OCI-LY7 (cell line): ENCODE measurements around the gene GZF1.

Source experiments
- EZH2phosphoT487 ChIP-seq: fragments of 200-600 bp; sonication (generic); IDR thresholded peaks from 2 replicates; pipeline ENCODE4 v1.6.1; 2018; ENCODE audit warnings: low read depth, borderline replicate concordance, mild to moderate bottlenecking, mixed run types, antibody characterized with exemption, low read length, moderate library complexity, mixed read lengths
- TF ChIP-seq, protein P1 (sequence below): fragments of 200-600 bp; sonication (generic); conservative IDR thresholded peaks from 2 replicates; pipeline ENCODE4 v1.5.1; 2014; ENCODE audit warnings: mild to moderate bottlenecking, antibody characterized with exemption, low read length, moderate library complexity, mixed read lengths

DNA sequence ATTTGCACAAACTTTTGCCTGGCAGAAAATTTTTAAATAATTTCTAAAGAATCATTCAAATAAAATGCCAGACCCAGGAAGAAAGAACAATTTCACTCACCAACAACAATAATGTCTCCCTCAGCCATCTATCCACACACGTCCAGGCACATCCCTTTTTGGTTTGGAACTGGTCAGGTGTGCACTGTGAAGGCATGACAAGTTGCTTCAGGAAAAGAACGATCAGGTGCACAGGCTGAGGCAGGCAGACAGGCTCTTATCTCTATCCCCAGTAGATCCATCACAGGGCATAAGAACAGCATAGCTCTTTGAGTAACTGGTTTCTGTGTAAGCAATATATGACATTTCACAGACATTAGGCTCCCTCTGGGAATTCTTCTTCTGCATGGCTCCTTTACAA is 29.5 kb upstream of the GZF1 start:
- TF ChIP-seq, protein P1, sequence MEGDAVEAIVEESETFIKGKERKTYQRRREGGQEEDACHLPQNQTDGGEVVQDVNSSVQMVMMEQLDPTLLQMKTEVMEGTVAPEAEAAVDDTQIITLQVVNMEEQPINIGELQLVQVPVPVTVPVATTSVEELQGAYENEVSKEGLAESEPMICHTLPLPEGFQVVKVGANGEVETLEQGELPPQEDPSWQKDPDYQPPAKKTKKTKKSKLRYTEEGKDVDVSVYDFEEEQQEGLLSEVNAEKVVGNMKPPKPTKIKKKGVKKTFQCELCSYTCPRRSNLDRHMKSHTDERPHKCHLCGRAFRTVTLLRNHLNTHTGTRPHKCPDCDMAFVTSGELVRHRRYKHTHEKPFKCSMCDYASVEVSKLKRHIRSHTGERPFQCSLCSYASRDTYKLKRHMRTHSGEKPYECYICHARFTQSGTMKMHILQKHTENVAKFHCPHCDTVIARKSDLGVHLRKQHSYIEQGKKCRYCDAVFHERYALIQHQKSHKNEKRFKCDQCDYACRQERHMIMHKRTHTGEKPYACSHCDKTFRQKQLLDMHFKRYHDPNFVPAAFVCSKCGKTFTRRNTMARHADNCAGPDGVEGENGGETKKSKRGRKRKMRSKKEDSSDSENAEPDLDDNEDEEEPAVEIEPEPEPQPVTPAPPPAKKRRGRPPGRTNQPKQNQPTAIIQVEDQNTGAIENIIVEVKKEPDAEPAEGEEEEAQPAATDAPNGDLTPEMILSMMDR, result no peak
- TF ChIP-seq EZH2phosphoT487, result no peak
